Measurements from ENCODE around the gene MRTO4. TPM values are rescaled to one million over a fixed set of nuclear protein-coding genes. Genes with fewer than 3 reads are reported as not detected.

Gene MRTO4
- total and polyA plus RNA-seq, 9 of the 15 experiments (the other 6 are each of a cell fraction or from before 2014, with no cell fraction given) = 62.0 to 173 (median 146) TPM

- TF ChIP-seq FOXP4 (CRISPR knock-in tag; IDR thresholded peaks at IDR 0.05; ENCODE audit: borderline replicate concordance) (no peak; the same call in 1 of the 2 replicates), E2F3 (CRISPR knock-in tag; IDR thresholded peaks at IDR 0.05) (peak; percentile 71; the same call in 1 of the 2 replicates), MEIS2 (IDR thresholded peaks at IDR 0.05; ENCODE audit: partially characterized antibody) (peak; percentile 64), LEF1 (IDR thresholded peaks at IDR 0.05) (no peak), AFF1 (IDR thresholded peaks at IDR 0.05; ENCODE audit: low read depth in 1 of 2, partially characterized antibody in 2 of 2) (no peak), KAT7 (CRISPR knock-in tag; IDR thresholded peaks at IDR 0.05; ENCODE audit: borderline replicate concordance) (no peak; the same call in 1 of the 2 replicates), DNMT1 (IDR thresholded peaks at IDR 0.05) (no peak), DEAF1 (CRISPR knock-in tag; IDR thresholded peaks at IDR 0.05) (no peak), RBM14 (IDR thresholded peaks at IDR 0.05; ENCODE audit: borderline replicate concordance, insufficient read depth, low read depth, low read length) (no peak), BACH1 (tag; IDR thresholded peaks at IDR 0.05) (no peak), CTBP1 (IDR thresholded peaks at IDR 0.05; ENCODE audit: borderline replicate concordance) (peak; percentile 85), NRF1 (conservative IDR thresholded peaks at IDR 0.05 in 1 of 2, IDR thresholded peaks at IDR 0.05 in 1 of 2) (peak; percentile 95 to 96), CBFB (CRISPR knock-in tag; IDR thresholded peaks at IDR 0.05) (no peak), PTTG1 (tag; IDR thresholded peaks at IDR 0.05; ENCODE audit: low read depth) (no peak), GATAD2A (IDR thresholded peaks at IDR 0.05) (peak; percentile 83; the same call in 1 of the 2 replicates), NFATC3 (IDR thresholded peaks at IDR 0.05) (no peak), ZNF41 (CRISPR knock-in tag; conservative IDR thresholded peaks at IDR 0.05) (no peak), USF1 (CRISPR knock-in tag; IDR thresholded peaks at IDR 0.05) (no peak), NFIX (CRISPR knock-in tag; IDR thresholded peaks at IDR 0.05; ENCODE audit: low read depth) (no peak)
These were observed 41.4 kb upstream of the MRTO4 start, which contains the start of gene UBR4 (continued) for GRCh38 chr1:19209990-19210771.

All from K562 (cell line).